Measurements from ENCODE around the gene AMN.

The AMN gene

DNA sequence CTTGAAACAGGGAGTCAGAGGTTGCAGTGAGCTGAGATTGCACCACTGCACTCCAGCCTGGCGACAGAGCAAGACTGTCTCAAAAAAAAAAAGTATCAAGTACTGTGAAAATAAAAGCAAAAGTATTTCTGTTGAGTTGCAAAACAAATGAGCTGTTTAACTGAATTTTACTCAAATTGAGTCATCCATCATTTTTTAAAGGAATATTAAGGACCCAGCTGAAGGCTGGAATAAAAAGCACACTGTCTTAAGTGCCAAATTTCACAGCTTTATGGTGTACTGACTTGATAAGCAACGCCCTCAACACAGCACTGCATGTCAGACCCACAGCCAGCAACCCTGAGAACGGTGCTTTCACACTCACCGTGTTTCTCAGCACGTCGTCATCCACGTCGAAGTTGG is 57.9 kb downstream of the AMN start:
- H3K27ac ChIP-seq (ENCODE audit: low read length), result no peak overlapping the region
- H3K4me1 ChIP-seq (ENCODE audit: control insufficient read depth, low read depth, low read length), result no peaks in the 10 kb centered on the region
- no peak overlapping the region for H3K4me3 ChIP-seq (ENCODE audit: low read length)
- peaks cover 55% of the 10 kb centered on the region for H3K36me3 ChIP-seq (ENCODE audit: control insufficient read depth, low read depth, low read length)
- no peaks in the 10 kb centered on the region for H3K27me3 ChIP-seq (ENCODE audit: control insufficient read depth, insufficient read depth, low read length)
- H3K9me3 ChIP-seq (ENCODE audit: control insufficient read depth, low read depth, low read length), result no peaks in the 10 kb centered on the region
- H3K9ac ChIP-seq (ENCODE audit: low read length), result no peak overlapping the region
